Ovary (tissue), 9 donors: ENCODE data around the gene MIAT. TPM values are rescaled to one million over a fixed set of nuclear protein-coding genes. Genes with fewer than 3 reads are reported as not detected.

ENCODE experiments used
- DNase-seq, 5 donors: peaks; one replicate each; pipeline ENCODE4 v3.0.0-alpha.2; 2019 to 2020
- H3K27ac ChIP-seq, 2 donors: fragments of 200-600 bp; one replicate each; pipeline versions ENCODE4 v1.5.1 to v1.8.0; 2019 to 2022
- H3K27me3 ChIP-seq: fragments of 200-600 bp; one replicate; pipeline ENCODE4 v1.8.0; 2022
- H3K36me3 ChIP-seq: fragments of 200-600 bp; sonication (generic); one replicate; pipeline ENCODE4 v1.5.1; 2019
- H3K4me1 ChIP-seq: one replicate; pipeline ENCODE4 v1.8.1; 2013; ENCODE audit warnings: mild to moderate bottlenecking, moderate library complexity; ENCODE audit not compliant: insufficient read depth
- H3K4me3 ChIP-seq: fragments of 200-600 bp; sonication (generic); one replicate; pipeline ENCODE4 v1.5.1; 2017
- H3K9me3 ChIP-seq, 2 donors: fragments of 200-600 bp in 1 of 2; sonication (generic) in 1 of 2; one replicate each; pipeline versions ENCODE4 v1.5.1 to v1.8.1; 2013 to 2019; ENCODE audit warnings: mild to moderate bottlenecking in 1 of 2, moderate library complexity in 1 of 2
- CTCF ChIP-seq, 3 donors: fragments of 450-650 bp in 2 of 3; fragments of 200-600 bp in 1 of 3; IDR thresholded peaks; one replicate each; pipeline versions ENCODE4 v1.5.1 to v1.8.0; 2016 to 2022; ENCODE audit warnings: antibody characterized with exemption in 3 of 3, mild to moderate bottlenecking in 1 of 3
- EP300 ChIP-seq: sonication (generic); formaldehyde crosslinking; IDR thresholded peaks from one replicate; pipeline ENCODE4 v1.6.1; 2017; ENCODE audit warnings: antibody characterized with exemption
- POLR2A ChIP-seq: fragments of 450-650 bp; IDR thresholded peaks from one replicate; pipeline ENCODE4 v1.6.1; 2017; ENCODE audit warnings: antibody characterized with exemption, mild to moderate bottlenecking, moderate library complexity
- WGBS, 3 donors: extraction: QIAGEN DNeasy Blood & Tissue Kit in 1 of 3; methylation state at CpG; one replicate each; pipeline versions ENCODE4 v1.1.5 to v1.1.7; 2013 to 2017; 5-methylcytosine and 5-hydroxymethylcytosine counted together
- intact Hi-C, 4 donors: fragments of 100-400 bp; cut with DNase I; formaldehyde crosslinking; loops; one replicate each; pipeline versions ENCODE4 v1.11.0 to v1.15.1; 2022 to 2023
- polyA plus RNA-seq, 2 donors: library from polyadenylated mRNA; stranded (reverse); fragments of 200-250 nt in 1 of 2; fragments of 350-450 nt in 1 of 2; fragmentation: Illumina TruSeq in 1 of 2; extraction: RNeasy Lipid Tissue Mini Kit (QIAGEN cat#74804) in 1 of 2; gene quantifications; one replicate each; pipeline ENCODE4 v1.2.3, GENCODE V29; 2013 to 2014
- total RNA-seq, 7 donors: library from RNA; depleted of rRNA in 2 of 7; stranded (reverse); fragments of >200 nt in 2 of 7; fragmentation: NEBNext Ultra II Directional in 3 of 7; extraction: Animal tissue kit (Norgen Biotek cat#: 25700) in 3 of 7; gene quantifications; one replicate each; pipeline versions ENCODE4 v1.1.0 to v1.2.4, GENCODE V29; 2016 to 2023
- donor health status: DM: no; HTN: no; CAD: no; lungs with moderate emphysema.
- donor health status: DM: no; HTN: no; CAD: no.
- donor health status: Bipolar disorder and iron deficiency.
- donor health status: DM: yes; HTN: yes; CAD: no.
- donor health status: DM: no; HTN: no; CAD: no.
- donor health status: DM: yes; HTN: yes; CAD: no.

MIAT gene
- total and polyA plus RNA-seq, 9 donors: 0.15 to 0.97 (median 0.56) TPM

GRCh38 chr22:26675687-26676268 lies 18.4 kb downstream of the MIAT start:
- Histone ChIP-seq H3K27ac (no peak overlapping the region), H3K27me3 (no peaks in the 10 kb centered on the region), H3K4me1 (peaks cover 12% of the 10 kb centered on the region), H3K9me3 (no peaks in the 10 kb centered on the region), H3K4me3 (no peak overlapping the region), H3K36me3 (no peaks in the 10 kb centered on the region)
- no peak for TF ChIP-seq EP300
- no peak for TF ChIP-seq CTCF (IDR thresholded peaks at IDR 0.05)
- TF ChIP-seq POLR2A: no peak
- DNase-seq: no peak
- 92 to 98% (median 94%) methylated on average over 4 of the region's 4 CpGs for WGBS, 3 donors
- intact Hi-C loops: no loop called here

GRCh38 chr22:26677217-26677616 lies 19.8 kb downstream of the MIAT start:
- Histone ChIP-seq H3K9me3 (no peaks in the 10 kb centered on the region), H3K4me1 (peaks cover 11% of the 10 kb centered on the region), H3K4me3 (no peak overlapping the region), H3K27ac (no peak overlapping the region), H3K27me3 (no peaks in the 10 kb centered on the region), H3K36me3 (no peaks in the 10 kb centered on the region)
- WGBS, 3 donors: 84 to 89% (median 85%) methylated on average over 5 of the region's 5 CpGs
- intact Hi-C loops: no loop called here
- TF ChIP-seq POLR2A (no peak), CTCF (IDR thresholded peaks at IDR 0.05) (no peak), EP300 (no peak)
- DNase-seq: no peak

GRCh38 chr22:26679003-26679629 lies 21.7 kb downstream of the MIAT start:
- Histone ChIP-seq H3K9me3 (no peaks in the 10 kb centered on the region), H3K4me1 (peaks cover 5% of the 10 kb centered on the region), H3K4me3 (no peak overlapping the region), H3K27me3 (no peaks in the 10 kb centered on the region), H3K36me3 (no peaks in the 10 kb centered on the region), H3K27ac (no peak overlapping the region)
- WGBS, 3 donors: 46 to 50% (median 49%) methylated on average over 9 of the region's 9 CpGs
- intact Hi-C loops: no loop called here
- TF ChIP-seq POLR2A: no peak
- TF ChIP-seq EP300: no peak
- peak; percentile 55 to 77 (median 65) for TF ChIP-seq CTCF (IDR thresholded peaks at IDR 0.05)
- peak; percentile 51 to 84 (median 79) for DNase-seq

- DNase-seq: no peak
- WGBS, 3 donors: 97 to 100% (median 100%) methylated on average over 3 of the region's 3 CpGs
- H3K4me1 ChIP-seq: peaks cover 3% of the 10 kb centered on the region
- H3K27ac ChIP-seq: no peak overlapping the region
- TF ChIP-seq EP300: no peak
- TF ChIP-seq POLR2A: no peak
- TF ChIP-seq CTCF (IDR thresholded peaks at IDR 0.05): no peak
- H3K27me3 ChIP-seq: no peaks in the 10 kb centered on the region
- H3K9me3 ChIP-seq: no peaks in the 10 kb centered on the region
- H3K36me3 ChIP-seq: no peaks in the 10 kb centered on the region
- H3K4me3 ChIP-seq: no peak overlapping the region
- intact Hi-C loops: no loop called here
These were observed 23.1 kb downstream of the MIAT start for GRCh38 chr22:26680485-26680884.
